Measurements from ENCODE around the gene TAGLN2.

TAGLN2 gene

DNA sequence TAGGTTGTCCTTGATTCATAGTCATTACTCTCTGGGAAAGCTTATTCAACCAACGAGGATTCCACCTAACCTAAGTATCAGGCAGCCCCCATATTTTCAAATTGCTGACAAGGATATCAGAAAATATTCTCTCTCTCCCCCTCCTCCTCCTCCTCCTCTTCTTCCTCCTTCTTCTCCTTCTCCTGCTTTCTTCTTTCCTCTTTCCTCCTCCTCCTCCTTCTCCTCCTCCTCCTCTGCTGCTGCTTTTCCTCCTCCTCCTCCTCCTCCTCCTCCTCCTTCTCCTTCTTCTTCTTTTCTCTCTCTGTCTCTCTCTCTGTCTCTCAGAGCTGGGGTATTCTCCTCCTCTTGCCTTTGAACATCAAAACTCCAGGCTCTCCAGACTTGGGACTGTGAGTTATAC lies 22.6 kb upstream of the TAGLN2 start:
- DNase-seq = no peak

DNA sequence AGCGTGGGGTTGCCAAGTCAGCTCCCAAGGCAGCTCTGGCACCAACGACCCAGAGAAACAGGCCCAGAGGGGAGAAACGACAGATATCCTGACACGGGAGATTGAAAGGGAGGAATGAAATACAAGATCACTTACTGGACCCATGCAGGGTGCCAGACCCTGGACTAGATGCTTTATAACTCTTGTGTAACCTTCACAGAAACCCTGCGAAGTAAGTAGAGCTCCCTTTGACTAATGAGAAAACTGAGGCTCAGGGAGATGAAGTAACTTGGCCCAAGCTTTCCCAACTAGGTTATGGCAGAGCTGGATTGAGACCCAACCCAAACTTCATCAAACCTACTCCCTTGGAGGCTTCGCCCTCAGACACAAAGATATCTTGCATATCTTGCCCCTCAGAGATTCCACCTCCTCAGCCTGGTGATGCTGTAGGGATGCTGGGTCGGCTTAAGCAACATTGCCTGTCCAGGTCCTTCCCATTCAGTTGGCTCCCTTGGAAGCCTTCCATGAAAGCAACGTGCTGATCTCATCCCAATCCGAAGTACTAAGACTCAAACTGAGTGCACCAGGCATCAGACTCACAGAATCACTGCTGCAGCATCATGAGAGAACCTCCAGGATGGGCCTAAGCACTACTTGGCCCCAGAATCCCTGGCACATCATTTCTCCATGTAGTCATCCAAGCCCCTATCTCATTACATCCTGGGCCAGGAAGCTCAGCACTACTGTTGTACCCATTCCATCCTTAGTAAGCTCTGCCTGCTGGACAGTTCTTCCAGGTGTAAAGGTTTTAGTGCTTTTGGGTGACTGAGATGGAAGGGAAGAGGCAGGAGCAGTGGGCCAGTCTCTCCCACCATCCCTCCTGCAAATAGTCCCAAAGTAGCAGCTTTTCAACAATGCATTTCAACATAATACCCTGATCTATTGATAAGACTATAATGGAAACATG lies 21.2 kb upstream of the TAGLN2 start:
- DNase-seq = no peak

DNA sequence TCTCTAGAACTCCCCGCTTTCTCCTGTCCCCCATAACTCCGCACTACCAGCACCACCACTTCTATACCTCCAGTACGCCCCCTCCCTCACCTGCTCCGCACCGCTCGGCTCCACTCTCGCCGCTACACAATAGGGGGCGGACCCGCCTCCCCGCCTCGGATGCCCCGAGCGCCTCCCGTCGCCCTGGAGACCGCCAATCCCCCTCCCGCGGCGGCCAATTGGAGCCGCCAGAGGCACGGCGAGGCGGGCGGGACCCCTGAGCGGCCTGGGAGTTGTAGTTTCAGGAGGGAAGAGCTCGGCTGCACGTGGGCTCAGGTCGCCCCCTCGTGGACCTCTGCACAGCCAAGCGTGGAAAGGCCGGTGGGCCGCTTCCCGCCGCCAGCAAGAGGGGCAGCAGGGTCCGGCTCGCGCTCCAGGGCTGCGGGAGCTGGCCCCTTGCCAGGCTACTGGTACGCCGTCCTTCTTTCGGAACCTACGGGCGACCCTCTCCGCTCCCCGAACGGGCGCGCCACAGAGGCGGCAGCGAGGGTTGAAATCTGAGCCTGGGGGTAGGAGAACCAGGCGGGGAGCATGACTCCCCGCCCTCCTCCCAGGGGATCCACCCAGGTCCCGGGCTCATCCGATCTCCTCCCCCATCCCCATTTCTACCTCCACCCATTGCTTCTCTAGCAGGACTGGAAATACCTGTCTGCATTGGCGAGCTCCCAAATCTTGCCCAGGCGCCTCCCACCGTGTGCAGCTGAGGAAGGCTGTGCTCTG lies 20.4 kb upstream of the TAGLN2 start, which contains the start of gene IGSF9:
IGSF9 (minus strand) TSS at position 131 of the 759 bp plus-strand sequence. CDS start 2,159 bp downstream, outside the sequence.
- DNase-seq = peak; percentile 61

- no peak for DNase-seq
Measured at GRCh38 chr1:159944623-159945455, 19.5 kb upstream of the TAGLN2 start.

DNA sequence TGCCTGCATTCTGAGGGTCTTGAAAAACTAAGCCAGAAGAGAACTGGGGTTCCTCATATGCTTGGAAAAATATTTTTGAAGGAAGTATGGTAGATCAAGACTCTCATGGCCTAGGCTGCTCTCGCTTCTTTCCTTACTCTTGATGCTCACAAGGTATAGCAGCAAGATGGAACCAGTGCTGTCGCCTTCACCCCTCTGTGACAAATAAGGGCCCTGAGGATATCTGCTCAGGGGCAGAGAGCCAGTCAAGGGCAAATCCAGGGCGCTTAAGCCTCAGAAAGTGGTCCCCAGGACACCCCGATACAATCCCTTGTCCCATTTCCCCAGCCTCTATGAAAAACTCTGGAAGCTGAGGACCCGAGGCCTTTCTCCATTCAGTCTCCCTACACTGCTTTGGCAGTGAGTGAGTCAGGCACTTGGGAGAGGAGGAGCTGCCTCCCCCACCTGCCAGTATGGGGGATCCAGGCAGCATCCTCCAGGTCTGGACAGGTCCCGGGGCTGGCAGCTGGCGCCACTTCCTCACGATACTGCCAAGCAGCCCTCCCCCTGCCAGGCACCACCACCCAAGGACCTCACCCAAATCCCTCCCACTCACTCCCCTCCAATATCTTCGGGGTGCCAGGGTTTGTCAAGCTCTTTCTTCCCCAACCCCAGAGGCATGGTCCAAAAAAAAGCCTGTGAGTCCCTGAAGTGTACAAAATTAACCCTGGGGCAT lies 18.8 kb upstream of the TAGLN2 start:
- DNase-seq = no peak

GRCh38 chr1:159943278-159943640 lies 18.0 kb upstream of the TAGLN2 start:
- DNase-seq = no peak

GRCh38 chr1:159942632-159943277 lies 17.4 kb upstream of the TAGLN2 start:
- no peak for DNase-seq

DNA sequence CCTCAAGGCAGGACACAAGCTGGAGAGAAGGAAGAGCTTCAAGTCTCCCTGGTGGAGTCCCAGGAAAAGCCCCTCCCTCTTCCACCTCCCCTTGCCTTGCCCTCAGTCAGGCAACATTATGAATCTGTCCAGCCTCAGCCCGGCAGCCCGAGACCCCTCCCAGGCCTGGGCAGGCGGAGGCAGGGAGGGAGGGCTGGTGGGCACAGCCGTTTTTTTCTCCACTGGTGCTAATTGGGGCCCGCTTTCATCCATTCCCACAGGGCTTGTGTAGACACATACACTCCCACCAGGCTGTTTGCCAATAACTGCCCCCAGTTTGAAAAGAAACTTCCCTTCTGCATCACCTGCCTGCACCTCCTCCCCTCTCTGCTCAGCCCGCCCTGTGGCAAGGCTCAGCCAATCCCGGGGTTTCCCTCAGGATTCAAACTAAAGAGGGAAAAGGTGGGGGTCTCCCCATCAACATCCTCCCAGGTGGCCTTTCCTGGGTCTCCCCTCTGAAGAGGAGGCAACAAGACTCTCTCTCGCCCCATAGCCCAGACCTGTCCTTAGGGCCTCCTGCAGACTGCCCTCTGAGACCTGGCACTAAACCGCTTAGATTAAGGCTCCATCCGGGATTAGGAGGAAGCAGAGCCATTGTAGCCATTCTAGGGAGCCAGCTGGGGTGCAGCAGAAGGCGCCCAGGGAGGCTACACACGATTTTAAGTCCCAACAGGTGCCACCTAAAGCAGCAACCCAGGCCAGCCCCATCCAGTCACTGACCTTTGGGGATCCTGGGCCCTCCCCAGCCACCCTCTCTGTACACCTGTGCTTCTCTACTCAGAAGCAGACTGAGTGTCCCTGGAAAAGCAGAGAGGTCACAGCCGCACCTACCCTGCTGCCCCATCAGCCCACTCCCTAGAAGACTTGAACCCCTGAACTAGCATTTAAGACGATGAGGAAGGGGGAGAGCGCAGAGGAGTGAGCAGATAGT lies 16.6 kb upstream of the TAGLN2 start:
- DNase-seq = no peak

DNA sequence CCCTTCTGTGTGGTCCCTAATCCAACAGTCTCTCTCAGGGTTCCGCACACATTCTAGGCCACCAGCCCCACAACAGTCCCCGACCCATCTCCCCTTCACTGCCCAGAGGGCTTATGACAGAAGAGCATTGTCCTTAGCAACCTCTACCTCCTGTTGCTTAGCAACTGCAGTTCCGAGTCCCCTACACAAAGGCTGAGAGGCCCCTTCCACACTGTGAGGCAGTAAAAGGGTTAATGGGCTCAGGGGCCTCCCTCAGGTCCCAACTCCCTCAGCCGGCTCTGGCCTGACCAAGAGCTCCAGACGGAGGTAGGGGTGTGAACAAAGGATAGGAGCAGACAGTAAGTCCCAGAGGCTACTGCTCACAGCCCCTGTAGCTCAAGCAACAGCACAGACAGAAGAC lies 15.8 kb upstream of the TAGLN2 start:
- no peak for DNase-seq

- no peak for DNase-seq
Measured at GRCh38 chr1:159940006-159940620, 14.8 kb upstream of the TAGLN2 start.

DNA sequence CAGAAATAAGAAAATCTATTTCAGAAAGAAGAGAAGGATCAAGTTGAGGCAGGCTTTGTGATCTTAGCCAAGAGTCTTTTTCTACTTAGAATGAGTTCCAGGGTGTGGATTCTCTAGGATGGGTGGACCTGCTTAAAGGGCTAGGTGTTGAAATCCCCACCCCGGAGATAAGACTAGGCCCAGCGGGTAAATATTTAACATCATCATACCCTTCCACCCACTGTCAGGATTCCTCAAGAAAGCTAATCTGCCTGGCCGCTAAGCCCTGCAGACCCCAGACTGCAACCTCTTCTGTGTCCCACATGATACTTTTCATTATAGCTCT lies 14.3 kb upstream of the TAGLN2 start:
- DNase-seq = no peak

DNA sequence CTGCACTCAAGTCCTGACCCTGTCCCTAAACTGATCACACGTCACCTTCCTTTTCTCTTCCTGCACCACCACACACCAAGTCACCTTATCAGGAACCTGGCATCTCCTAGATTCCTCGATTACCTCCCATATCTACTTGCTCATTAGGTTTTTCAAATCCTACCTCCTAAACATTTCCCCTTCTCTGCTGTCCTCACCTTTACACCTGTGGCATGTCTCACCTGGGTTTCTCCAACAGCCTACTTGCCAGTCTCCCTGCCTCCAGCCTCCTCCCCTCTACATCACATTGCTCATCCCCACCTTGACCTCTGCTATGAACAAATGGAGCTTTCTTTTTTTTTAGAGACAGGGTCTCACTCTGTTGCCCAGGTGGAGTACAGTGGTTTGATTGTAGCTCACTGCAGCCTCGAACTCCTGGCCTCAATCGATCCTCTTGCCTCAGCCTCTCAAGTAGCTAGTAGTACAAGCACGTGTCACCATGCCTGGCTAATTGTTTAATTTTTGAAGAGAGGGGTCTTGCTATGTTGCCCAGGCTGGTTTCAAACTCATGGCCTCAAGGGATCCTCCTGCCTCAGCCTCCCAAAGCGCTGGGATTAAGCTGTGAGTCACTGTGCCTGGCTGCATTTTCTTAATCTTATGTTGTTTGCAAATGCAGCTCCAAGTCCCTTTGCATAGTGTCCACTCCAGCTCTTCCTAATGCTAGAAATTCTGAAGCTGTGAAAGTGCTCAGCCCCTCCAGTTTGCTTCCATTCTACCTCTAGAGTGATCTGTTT lies 13.8 kb upstream of the TAGLN2 start:
- no peak for DNase-seq

DNA sequence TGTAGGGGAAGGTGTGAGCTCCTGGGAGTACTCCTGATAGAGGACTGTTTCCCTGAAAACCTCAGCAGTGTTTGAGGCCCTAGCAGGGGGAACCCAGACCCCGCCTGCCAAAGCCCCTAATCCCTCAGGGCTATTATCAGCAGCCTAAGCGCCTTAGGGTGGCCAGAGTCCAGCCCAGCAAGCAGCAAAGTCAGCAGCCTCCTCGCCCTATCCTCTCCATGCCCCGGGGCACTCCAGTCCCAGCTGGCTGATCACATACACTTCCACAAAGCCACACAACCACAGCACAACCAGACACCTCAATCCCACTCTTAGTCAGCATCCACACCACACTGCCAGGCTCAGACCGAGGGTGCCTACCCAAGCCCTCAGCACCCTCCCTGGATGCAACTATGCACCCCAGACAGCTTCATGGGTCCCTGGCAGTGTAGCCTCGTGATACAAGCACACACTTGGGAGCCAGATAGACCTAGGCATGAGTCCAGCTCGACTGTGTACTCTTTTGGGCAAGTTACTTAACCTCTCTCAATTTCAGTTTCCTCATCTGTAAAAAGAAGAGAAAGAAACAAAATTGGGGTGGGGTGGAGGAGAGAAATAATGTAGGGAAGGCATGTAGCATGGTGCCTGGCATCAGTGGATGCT lies 13.0 kb upstream of the TAGLN2 start:
- no peak for DNase-seq

DNA sequence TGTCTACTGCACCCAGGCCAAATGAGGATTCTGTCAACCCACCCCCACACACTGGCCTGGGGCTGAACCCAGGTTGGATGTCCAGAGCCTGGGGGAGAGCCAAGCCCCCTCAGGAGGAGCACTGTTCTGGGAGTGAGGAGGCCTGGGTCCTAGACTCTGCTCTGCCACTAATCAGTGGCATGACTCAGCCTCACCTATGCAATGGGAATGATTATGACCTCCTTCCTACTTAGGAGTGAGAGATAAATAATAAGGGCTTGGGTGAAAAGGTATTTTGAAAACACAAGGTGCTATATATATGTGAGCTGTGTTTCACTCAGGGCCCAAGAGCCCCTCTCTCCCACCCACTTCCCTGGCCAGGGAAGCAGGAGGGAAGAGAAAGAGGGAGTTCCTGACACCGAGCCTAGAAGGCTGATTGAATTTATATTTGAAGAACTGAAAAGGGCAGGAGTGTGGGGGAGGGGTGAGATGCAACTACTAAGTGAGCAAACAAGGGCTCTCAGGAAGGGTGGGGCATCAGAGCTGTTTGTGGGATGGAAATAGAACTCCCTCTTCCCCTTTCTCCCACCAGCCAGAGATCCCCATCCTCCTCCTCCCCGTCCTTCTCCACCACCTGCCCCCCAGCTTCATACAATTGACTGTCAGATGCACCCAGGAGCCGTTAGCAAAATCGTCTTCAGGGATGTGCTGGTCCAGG lies 11.9 kb upstream of the TAGLN2 start:
- DNase-seq = no peak

GRCh38 chr1:159936273-159936904 lies 11.1 kb upstream of the TAGLN2 start:
- peak; percentile 10 for DNase-seq

GRCh38 chr1:159935719-159936272 lies 10.5 kb upstream of the TAGLN2 start:
- DNase-seq = no peak

DNA sequence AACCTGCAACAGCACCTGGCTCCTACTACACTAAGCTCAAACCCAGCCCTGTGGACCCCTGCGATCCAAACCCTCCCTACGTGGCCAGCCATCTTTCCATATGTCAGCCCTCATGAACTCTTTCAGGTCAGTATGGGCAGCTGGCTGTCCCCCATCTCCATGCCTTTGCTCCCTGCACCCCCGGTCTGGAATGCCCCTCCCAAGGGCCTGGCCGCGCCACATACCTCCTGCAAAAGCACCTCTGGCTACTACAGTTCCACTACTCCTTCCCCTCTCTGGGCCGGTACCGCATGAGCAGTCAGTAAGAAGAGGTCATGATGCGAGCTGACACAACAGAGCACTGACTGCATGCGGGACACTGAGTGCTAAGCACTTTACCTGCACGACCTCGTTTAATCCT lies 10.0 kb upstream of the TAGLN2 start:
- no peak for DNase-seq

Data from NCI-H2029 treated with DMSO at 0.1 percent for 48 hours (cell line).